HUES6 (cell line): ENCODE measurements around the gene UTS2.

Source experiments
- H3K27ac ChIP-seq: 2 replicates; pipeline ENCODE4 v1.7.0; 2013; ENCODE audit warnings: low read depth, mild to moderate bottlenecking, low read length, inconsistent platforms
- H3K27me3 ChIP-seq: 2 replicates; pipeline ENCODE4 v1.6.1; 2013; ENCODE audit warnings: low read length; ENCODE audit not compliant: control insufficient read depth, insufficient read depth
- H3K36me3 ChIP-seq: 2 replicates; pipeline ENCODE4 v1.6.1; 2013; ENCODE audit warnings: low read length; ENCODE audit not compliant: control insufficient read depth, insufficient read depth
- H3K4me1 ChIP-seq: 2 replicates; pipeline ENCODE4 v1.6.1; 2013; ENCODE audit warnings: low read length; ENCODE audit not compliant: control insufficient read depth, insufficient read depth
- H3K4me3 ChIP-seq: 2 replicates; pipeline ENCODE4 v1.5.1; 2013; ENCODE audit warnings: low read depth, low read length
- H3K9ac ChIP-seq: one replicate; pipeline ENCODE4 v1.6.1; 2013; ENCODE audit warnings: mild to moderate bottlenecking, low read length
- H3K9me3 ChIP-seq: 2 replicates; pipeline ENCODE4 v1.6.1; 2013; ENCODE audit warnings: low read depth, low read length; ENCODE audit not compliant: control insufficient read depth, insufficient read depth

The UTS2 gene

GRCh38 chr1:7839526-7839925 is 13.3 kb downstream of the UTS2 start:
- Histone ChIP-seq H3K27me3 (no peaks in the 10 kb centered on the region), H3K9ac (no peak overlapping the region), H3K4me1 (no peaks in the 10 kb centered on the region), H3K36me3 (peaks cover 23% of the 10 kb centered on the region), H3K9me3 (peaks cover 21% of the 10 kb centered on the region), H3K27ac (no peak overlapping the region), H3K4me3 (no peak overlapping the region)

- no peak overlapping the region for H3K27ac ChIP-seq
- H3K9me3 ChIP-seq, result peaks cover 21% of the 10 kb centered on the region
- no peaks in the 10 kb centered on the region for H3K4me1 ChIP-seq
- H3K4me3 ChIP-seq, result no peak overlapping the region
- H3K27me3 ChIP-seq, result no peaks in the 10 kb centered on the region
- H3K9ac ChIP-seq, result no peak overlapping the region
- H3K36me3 ChIP-seq, result peaks cover 23% of the 10 kb centered on the region
Observed at GRCh38 chr1:7838714-7839113, 14.2 kb downstream of the UTS2 start.

- Histone ChIP-seq H3K9me3 (peaks cover 5% of the 10 kb centered on the region), H3K4me1 (no peaks in the 10 kb centered on the region), H3K27ac (no peak overlapping the region), H3K9ac (no peak overlapping the region), H3K36me3 (peaks cover 22% of the 10 kb centered on the region), H3K27me3 (no peaks in the 10 kb centered on the region), H3K4me3 (no peak overlapping the region)
Observed at GRCh38 chr1:7833035-7833434, 19.8 kb downstream of the UTS2 start.

- Histone ChIP-seq H3K4me1 (no peaks in the 10 kb centered on the region), H3K9me3 (no peaks in the 10 kb centered on the region), H3K36me3 (peaks cover 19% of the 10 kb centered on the region; the same call in 1 of the 2 replicates), H3K27ac (no peak overlapping the region), H3K4me3 (no peak overlapping the region), H3K27me3 (no peaks in the 10 kb centered on the region), H3K9ac (no peak overlapping the region)
Observed at GRCh38 chr1:7831458-7831857, 21.4 kb downstream of the UTS2 start.

GRCh38 chr1:7827126-7827955 is 25.5 kb downstream of the UTS2 start:
- no peak overlapping the region for H3K27ac ChIP-seq
- no peaks in the 10 kb centered on the region for H3K9me3 ChIP-seq
- H3K4me3 ChIP-seq, result no peak overlapping the region
- H3K9ac ChIP-seq, result no peak overlapping the region
- H3K27me3 ChIP-seq, result no peaks in the 10 kb centered on the region
- H3K36me3 ChIP-seq, result peaks cover 19% of the 10 kb centered on the region; the same call in 1 of the 2 replicates
- H3K4me1 ChIP-seq, result no peaks in the 10 kb centered on the region

- Histone ChIP-seq H3K27me3 (no peaks in the 10 kb centered on the region), H3K36me3 (peaks cover 19% of the 10 kb centered on the region; the same call in 1 of the 2 replicates), H3K4me1 (no peaks in the 10 kb centered on the region), H3K27ac (no peak overlapping the region), H3K9me3 (no peaks in the 10 kb centered on the region), H3K4me3 (no peak overlapping the region), H3K9ac (no peak overlapping the region)
Observed at GRCh38 chr1:7826363-7826762, 26.5 kb downstream of the UTS2 start.

- H3K27ac ChIP-seq, result no peak overlapping the region
- no peaks in the 10 kb centered on the region for H3K4me1 ChIP-seq
- no peaks in the 10 kb centered on the region for H3K27me3 ChIP-seq
- H3K4me3 ChIP-seq, result no peak overlapping the region
- no peak overlapping the region for H3K9ac ChIP-seq
- H3K36me3 ChIP-seq, result peaks cover 17% of the 10 kb centered on the region; the same call in 1 of the 2 replicates
- H3K9me3 ChIP-seq, result no peaks in the 10 kb centered on the region
Observed at GRCh38 chr1:7824701-7825100, 28.2 kb downstream of the UTS2 start.

GRCh38 chr1:7821282-7821681 is 31.6 kb downstream of the UTS2 start:
- H3K27ac ChIP-seq, result no peak overlapping the region
- no peaks in the 10 kb centered on the region for H3K9me3 ChIP-seq
- no peaks in the 10 kb centered on the region for H3K27me3 ChIP-seq
- H3K36me3 ChIP-seq, result peaks cover 11% of the 10 kb centered on the region; the same call in 1 of the 2 replicates
- H3K4me3 ChIP-seq, result no peak overlapping the region
- no peak overlapping the region for H3K9ac ChIP-seq
- H3K4me1 ChIP-seq, result no peaks in the 10 kb centered on the region

- no peak overlapping the region for H3K9ac ChIP-seq
- no peak overlapping the region for H3K27ac ChIP-seq
- no peaks in the 10 kb centered on the region for H3K4me1 ChIP-seq
- H3K27me3 ChIP-seq, result no peaks in the 10 kb centered on the region
- H3K36me3 ChIP-seq, result peaks cover 14% of the 10 kb centered on the region
- peaks cover 14% of the 10 kb centered on the region for H3K9me3 ChIP-seq
- H3K4me3 ChIP-seq, result no peak overlapping the region
Observed at GRCh38 chr1:7813677-7814373, 39.0 kb downstream of the UTS2 start.

- Histone ChIP-seq H3K36me3 (peaks cover 14% of the 10 kb centered on the region), H3K9ac (no peak overlapping the region)
Observed at GRCh38 chr1:7811476-7811875, 41.4 kb downstream of the UTS2 start.

GRCh38 chr1:7810395-7810794 is 42.5 kb downstream of the UTS2 start:
- H3K9me3 ChIP-seq, result peaks cover 14% of the 10 kb centered on the region
- H3K27ac ChIP-seq, result no peak overlapping the region
- H3K36me3 ChIP-seq, result peaks cover 14% of the 10 kb centered on the region
- H3K4me3 ChIP-seq, result no peak overlapping the region
- no peaks in the 10 kb centered on the region for H3K4me1 ChIP-seq
- H3K27me3 ChIP-seq, result no peaks in the 10 kb centered on the region
- H3K9ac ChIP-seq, result no peak overlapping the region

More at GRCh38 chr1:7811476-7811875, 41.4 kb downstream of the UTS2 start:
- H3K9me3 ChIP-seq, result peaks cover 14% of the 10 kb centered on the region
- no peaks in the 10 kb centered on the region for H3K4me1 ChIP-seq
- no peaks in the 10 kb centered on the region for H3K27me3 ChIP-seq
- no peak overlapping the region for H3K27ac ChIP-seq
- no peak overlapping the region for H3K4me3 ChIP-seq
